ENCODE measurements around the gene CEP63.

Gene CEP63

DNA sequence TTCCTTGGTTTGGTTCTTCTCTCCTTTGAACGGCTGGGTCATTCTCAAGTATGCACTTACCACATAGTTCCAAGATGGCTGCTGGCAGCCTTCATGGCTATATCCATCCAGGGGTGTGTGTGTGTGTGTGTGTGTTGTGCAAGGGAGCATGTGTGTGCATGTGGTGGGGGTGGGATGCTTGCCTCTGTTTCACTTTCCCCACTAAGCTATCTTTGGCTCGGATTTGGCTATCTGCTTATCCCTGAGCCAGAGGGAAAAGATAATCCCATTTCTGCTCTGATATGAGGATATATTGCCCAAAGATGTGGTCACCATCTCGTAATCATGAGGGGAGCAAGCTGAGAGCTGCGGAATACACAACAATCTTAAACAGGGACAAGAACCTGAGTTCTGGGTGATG, 26.3 kb upstream of the CEP63 start:
- no peak overlapping the region for H3K9ac ChIP-seq (ENCODE audit: insufficient read length, low read depth)
- H3K4me3 ChIP-seq (ENCODE audit: insufficient read length, low read depth): no peak overlapping the region
- peaks cover 4% of the 10 kb centered on the region for H3K4me1 ChIP-seq (ENCODE audit: insufficient read depth, insufficient read length)
- DNase-seq (ENCODE audit: low read depth, low spot score): no peak
- H3K36me3 ChIP-seq (ENCODE audit: insufficient read depth, insufficient read length, low read length): no peaks in the 10 kb centered on the region
- H3K9me3 ChIP-seq (ENCODE audit: insufficient read depth, low read length): peaks cover 15% of the 10 kb centered on the region; the same call in 1 of the 2 replicates
- TF ChIP-seq YY1 (IDR thresholded peaks at IDR 0.05; ENCODE audit: insufficient read depth, insufficient read length) (no peak), ZNF274 (IDR thresholded peaks at IDR 0.05; ENCODE audit: low read depth, low read length) (no peak), SUZ12 (IDR thresholded peaks at IDR 0.05; ENCODE audit: extremely low read depth, insufficient read depth, insufficient read length) (no peak)
- H3K27me3 ChIP-seq (ENCODE audit: insufficient read depth, insufficient read length): no peaks in the 10 kb centered on the region

DNA sequence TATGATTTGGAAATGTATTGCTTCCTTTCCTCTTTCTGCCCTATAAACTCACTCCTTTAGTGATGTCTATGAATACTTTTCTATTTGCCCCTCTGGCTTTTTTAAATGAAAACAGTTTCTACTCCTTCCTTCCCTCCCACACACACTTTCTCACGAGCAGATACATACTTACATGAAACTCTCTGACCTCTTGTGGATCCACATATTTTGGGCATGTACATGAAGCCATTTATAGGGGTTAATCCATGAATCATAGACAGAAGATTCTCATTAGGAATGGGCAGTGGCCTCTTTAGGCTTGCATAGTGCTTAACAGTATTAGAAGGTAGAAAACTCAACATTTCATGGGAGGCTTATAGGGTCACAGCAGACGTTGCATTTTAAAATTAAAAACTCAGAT, 24.9 kb upstream of the CEP63 start:
- Histone ChIP-seq H3K27me3 (ENCODE audit: insufficient read depth, insufficient read length) (no peaks in the 10 kb centered on the region), H3K36me3 (ENCODE audit: insufficient read depth, insufficient read length, low read length) (no peaks in the 10 kb centered on the region), H3K4me3 (ENCODE audit: insufficient read length, low read depth) (no peak overlapping the region), H3K9me3 (ENCODE audit: insufficient read depth, low read length) (peaks cover 15% of the 10 kb centered on the region; the same call in 1 of the 2 replicates), H3K4me1 (ENCODE audit: insufficient read depth, insufficient read length) (peaks cover 7% of the 10 kb centered on the region), H3K9ac (ENCODE audit: insufficient read length, low read depth) (no peak overlapping the region)
- TF ChIP-seq ZNF274 (IDR thresholded peaks at IDR 0.05; ENCODE audit: low read depth, low read length) (no peak), SUZ12 (IDR thresholded peaks at IDR 0.05; ENCODE audit: extremely low read depth, insufficient read depth, insufficient read length) (no peak), YY1 (IDR thresholded peaks at IDR 0.05; ENCODE audit: insufficient read depth, insufficient read length) (no peak)
- no peak for DNase-seq (ENCODE audit: low read depth, low spot score)

DNA sequence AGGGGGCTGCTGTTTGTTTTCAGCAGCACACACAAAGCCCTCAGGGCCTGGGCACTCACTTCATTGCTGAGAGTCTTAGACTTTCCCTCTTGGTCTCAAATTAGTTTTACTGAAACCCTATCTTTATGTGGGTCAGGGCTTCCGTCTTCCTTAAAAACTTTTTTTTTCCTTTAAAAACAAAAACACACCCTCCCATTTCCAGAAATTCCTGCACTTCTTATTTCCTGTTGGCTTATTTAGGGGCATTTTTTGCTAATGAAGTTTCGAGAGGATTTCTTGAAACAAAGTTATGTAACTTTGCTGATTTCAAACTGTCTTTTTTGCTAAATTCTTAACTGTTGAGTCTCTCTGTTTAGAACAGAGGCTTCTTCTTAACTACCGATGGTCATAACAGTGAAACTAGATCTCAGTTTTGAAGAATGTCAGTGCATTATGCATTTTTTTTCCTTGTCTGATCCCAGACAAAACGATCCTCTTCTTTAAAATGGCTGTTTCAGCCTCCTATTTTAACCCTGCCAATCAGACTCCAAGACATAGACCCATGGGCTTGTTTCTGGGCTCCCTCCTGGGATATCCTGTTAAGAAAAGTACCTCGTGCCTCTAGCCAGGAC, 23.4 kb upstream of the CEP63 start:
- Histone ChIP-seq H3K36me3 (ENCODE audit: insufficient read depth, insufficient read length, low read length) (no peaks in the 10 kb centered on the region), H3K4me3 (ENCODE audit: insufficient read length, low read depth) (no peak overlapping the region), H3K27me3 (ENCODE audit: insufficient read depth, insufficient read length) (no peaks in the 10 kb centered on the region), H3K4me1 (ENCODE audit: insufficient read depth, insufficient read length) (peaks cover 7% of the 10 kb centered on the region), H3K9me3 (ENCODE audit: insufficient read depth, low read length) (peaks cover 13% of the 10 kb centered on the region; the same call in 1 of the 2 replicates), H3K9ac (ENCODE audit: insufficient read length, low read depth) (peak overlapping the region; percentile 1)
- DNase-seq (ENCODE audit: low read depth, low spot score): no peak
- TF ChIP-seq ZNF274 (IDR thresholded peaks at IDR 0.05; ENCODE audit: low read depth, low read length) (no peak), SUZ12 (IDR thresholded peaks at IDR 0.05; ENCODE audit: extremely low read depth, insufficient read depth, insufficient read length) (no peak), YY1 (IDR thresholded peaks at IDR 0.05; ENCODE audit: insufficient read depth, insufficient read length) (no peak)

DNA sequence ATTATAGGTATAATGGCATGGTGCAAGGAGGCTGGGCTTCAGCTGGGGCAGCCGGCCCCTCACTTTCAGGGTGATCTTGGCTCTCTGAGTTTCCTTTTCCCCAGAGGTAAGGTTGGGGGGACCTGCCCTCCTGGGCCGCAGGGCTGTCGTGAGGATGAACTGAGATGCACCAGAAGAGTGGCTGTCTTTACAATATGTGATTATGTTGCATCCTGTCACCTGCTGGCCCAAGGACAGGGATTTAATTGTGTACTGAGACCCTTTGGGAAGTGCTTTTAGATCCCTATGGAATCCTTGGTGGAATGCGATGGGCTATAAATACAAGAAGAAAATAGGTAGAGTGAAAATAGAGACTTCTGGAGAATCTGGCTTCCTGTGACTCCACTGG, 22.2 kb upstream of the CEP63 start:
- Histone ChIP-seq H3K36me3 (ENCODE audit: insufficient read depth, insufficient read length, low read length) (no peaks in the 10 kb centered on the region), H3K27me3 (ENCODE audit: insufficient read depth, insufficient read length) (no peaks in the 10 kb centered on the region), H3K9me3 (ENCODE audit: insufficient read depth, low read length) (peaks cover 2% of the 10 kb centered on the region; the same call in 1 of the 2 replicates), H3K4me3 (ENCODE audit: insufficient read length, low read depth) (no peak overlapping the region), H3K9ac (ENCODE audit: insufficient read length, low read depth) (no peak overlapping the region), H3K4me1 (ENCODE audit: insufficient read depth, insufficient read length) (peaks cover 7% of the 10 kb centered on the region)
- DNase-seq (ENCODE audit: low read depth, low spot score): no peak
- TF ChIP-seq SUZ12 (IDR thresholded peaks at IDR 0.05; ENCODE audit: extremely low read depth, insufficient read depth, insufficient read length) (no peak), YY1 (IDR thresholded peaks at IDR 0.05; ENCODE audit: insufficient read depth, insufficient read length) (no peak), ZNF274 (IDR thresholded peaks at IDR 0.05; ENCODE audit: low read depth, low read length) (no peak)

DNA sequence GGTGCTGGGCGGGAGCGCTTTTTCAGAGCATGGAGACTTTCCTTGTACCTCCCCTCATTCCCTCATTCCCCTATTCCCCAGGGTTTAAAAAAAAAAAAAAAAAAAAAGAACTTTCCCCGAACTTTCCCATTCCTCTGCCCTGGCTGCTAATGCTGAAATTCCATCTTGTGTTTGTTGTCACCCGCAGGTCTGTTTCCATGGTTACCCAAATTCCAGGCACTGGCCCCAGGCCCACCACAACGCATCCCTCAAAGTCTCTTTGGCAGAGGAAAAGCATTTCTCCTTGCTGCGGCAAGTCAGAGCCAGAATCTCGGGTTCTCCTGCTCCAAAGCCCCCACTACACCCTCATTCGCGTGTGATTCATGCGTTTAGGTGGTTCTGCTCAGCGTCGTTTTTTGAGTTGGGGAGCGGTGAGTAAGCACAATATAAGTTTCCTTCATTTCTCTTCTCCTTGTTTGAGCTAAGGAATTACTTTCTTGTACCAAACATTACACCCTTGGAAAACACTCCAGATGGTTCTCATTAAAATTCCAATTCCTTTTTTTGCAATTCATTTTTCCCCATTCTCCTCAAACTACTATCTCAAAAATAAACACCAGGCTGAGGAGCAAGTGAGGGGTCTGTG, 21.7 kb upstream of the CEP63 start:
- Histone ChIP-seq H3K27me3 (ENCODE audit: insufficient read depth, insufficient read length) (no peaks in the 10 kb centered on the region), H3K9me3 (ENCODE audit: insufficient read depth, low read length) (no peaks in the 10 kb centered on the region), H3K4me3 (ENCODE audit: insufficient read length, low read depth) (no peak overlapping the region), H3K4me1 (ENCODE audit: insufficient read depth, insufficient read length) (peaks cover 7% of the 10 kb centered on the region), H3K9ac (ENCODE audit: insufficient read length, low read depth) (no peak overlapping the region), H3K36me3 (ENCODE audit: insufficient read depth, insufficient read length, low read length) (no peaks in the 10 kb centered on the region)
- TF ChIP-seq ZNF274 (IDR thresholded peaks at IDR 0.05; ENCODE audit: low read depth, low read length) (no peak), SUZ12 (IDR thresholded peaks at IDR 0.05; ENCODE audit: extremely low read depth, insufficient read depth, insufficient read length) (no peak), YY1 (IDR thresholded peaks at IDR 0.05; ENCODE audit: insufficient read depth, insufficient read length) (no peak)
- peak; percentile 96 for DNase-seq (ENCODE audit: low read depth, low spot score)

DNA sequence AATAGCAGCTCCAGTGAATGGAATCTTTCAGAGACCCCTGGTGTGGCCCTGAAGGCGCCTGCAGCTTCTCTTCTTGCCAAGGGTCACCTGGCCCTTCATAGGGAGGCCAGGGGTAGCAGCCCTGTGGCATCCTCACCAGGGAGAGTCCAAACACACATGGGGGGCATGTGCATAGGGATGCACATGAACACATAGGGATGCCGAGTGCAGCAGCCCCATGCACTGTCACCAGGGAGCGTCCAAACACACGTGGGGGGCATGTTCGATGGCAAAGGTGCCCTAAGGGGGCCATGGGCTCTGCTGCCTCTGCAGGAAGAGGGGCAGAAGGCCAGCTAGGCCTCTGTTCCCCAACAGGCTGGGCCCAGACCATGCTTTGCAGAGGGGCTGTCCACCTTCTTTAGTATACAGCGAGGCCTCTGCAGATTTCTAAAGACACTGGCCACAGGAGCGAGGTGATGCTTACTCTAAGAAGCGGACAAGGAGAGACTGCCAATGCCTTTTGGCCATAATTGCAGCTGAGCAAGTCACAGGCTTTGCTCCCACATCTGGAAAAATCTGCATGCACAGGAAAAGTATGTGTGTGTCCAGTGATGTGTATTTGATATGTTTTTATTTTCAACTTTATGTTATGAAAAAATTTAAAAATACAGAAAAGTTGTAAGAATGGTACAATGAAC, 21.0 kb upstream of the CEP63 start:
- Histone ChIP-seq H3K9me3 (ENCODE audit: insufficient read depth, low read length) (no peaks in the 10 kb centered on the region), H3K27me3 (ENCODE audit: insufficient read depth, insufficient read length) (no peaks in the 10 kb centered on the region), H3K9ac (ENCODE audit: insufficient read length, low read depth) (peak overlapping the region; percentile 11), H3K4me1 (ENCODE audit: insufficient read depth, insufficient read length) (peaks cover 7% of the 10 kb centered on the region), H3K4me3 (ENCODE audit: insufficient read length, low read depth) (no peak overlapping the region), H3K36me3 (ENCODE audit: insufficient read depth, insufficient read length, low read length) (no peaks in the 10 kb centered on the region)
- no peak for DNase-seq (ENCODE audit: low read depth, low spot score)
- TF ChIP-seq YY1 (IDR thresholded peaks at IDR 0.05; ENCODE audit: insufficient read depth, insufficient read length): no peak
- TF ChIP-seq SUZ12 (IDR thresholded peaks at IDR 0.05; ENCODE audit: extremely low read depth, insufficient read depth, insufficient read length): no peak
- no peak for TF ChIP-seq ZNF274 (IDR thresholded peaks at IDR 0.05; ENCODE audit: low read depth, low read length)

DNA sequence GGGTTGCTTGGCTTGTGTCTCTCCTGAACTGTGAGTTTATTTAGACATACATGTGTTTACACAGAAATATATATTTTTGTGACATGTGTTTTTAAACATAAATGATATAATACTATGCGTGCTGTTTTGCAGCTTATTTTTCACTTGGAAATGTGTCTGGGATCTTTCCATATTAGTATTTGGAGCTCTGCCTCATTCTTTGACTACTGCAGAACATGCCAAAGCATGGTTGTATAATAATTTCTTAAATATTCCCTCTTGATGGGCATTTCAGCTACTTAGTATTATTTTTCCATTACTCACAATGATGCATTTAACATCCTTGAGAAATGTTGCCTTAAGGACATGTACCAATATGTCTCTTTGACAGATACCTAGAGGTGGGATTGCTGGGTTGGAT, 19.5 kb upstream of the CEP63 start:
- DNase-seq (ENCODE audit: low read depth, low spot score): no peak
- Histone ChIP-seq H3K36me3 (ENCODE audit: insufficient read depth, insufficient read length, low read length) (no peaks in the 10 kb centered on the region), H3K4me1 (ENCODE audit: insufficient read depth, insufficient read length) (peaks cover 7% of the 10 kb centered on the region), H3K9ac (ENCODE audit: insufficient read length, low read depth) (no peak overlapping the region), H3K4me3 (ENCODE audit: insufficient read length, low read depth) (no peak overlapping the region), H3K27me3 (ENCODE audit: insufficient read depth, insufficient read length) (no peaks in the 10 kb centered on the region), H3K9me3 (ENCODE audit: insufficient read depth, low read length) (no peaks in the 10 kb centered on the region)
- no peak for TF ChIP-seq SUZ12 (IDR thresholded peaks at IDR 0.05; ENCODE audit: extremely low read depth, insufficient read depth, insufficient read length)

Data from NT2/D1 (cell line).